ENCODE results near the gene LMBR1.
"Not testable (repeated sequence)": the region's sequence is repeated elsewhere in the genome, so short reads cannot be mapped to it uniquely, and the experiment has no call there.

Gene LMBR1

GRCh38 chr7:156858523-156858922, 34.5 kb downstream of the LMBR1 start:
- intact Hi-C loops (cut with DNase I; ENCODE audit: low total_unique reads): no loop called here
- Histone ChIP-seq H3K4me3 (no peak overlapping the region), H3K4me1 (no peaks in the 10 kb centered on the region), H3K9me3 (peaks cover 0 to 26% (median 6%) of the 10 kb centered on the region in 3 donors), H3K27ac (no peak overlapping the region), H3K36me3 (peaks cover 0 to 18% (median 17%) of the 10 kb centered on the region in 3 donors), H3K27me3 (no peaks in the 10 kb centered on the region)
- no peak for TF ChIP-seq CTCF (IDR thresholded peaks at IDR 0.05)
- DNase-seq: no peak

GRCh38 chr7:156857757-156858156, 35.2 kb downstream of the LMBR1 start:
- Histone ChIP-seq H3K27me3 (no peaks in the 10 kb centered on the region), H3K4me1 (no peaks in the 10 kb centered on the region), H3K27ac (no peak overlapping the region), H3K36me3 (peaks cover 0 to 18% (median 16%) of the 10 kb centered on the region in 3 donors), H3K9me3 (peaks cover 0 to 26% (median 6%) of the 10 kb centered on the region in 3 donors), H3K4me3 (no peak overlapping the region)
- no peak for DNase-seq
- no peak for TF ChIP-seq CTCF (IDR thresholded peaks at IDR 0.05)
- intact Hi-C loops (cut with DNase I; ENCODE audit: low total_unique reads): no loop called here

GRCh38 chr7:156854654-156855053, 38.3 kb downstream of the LMBR1 start:
- Histone ChIP-seq H3K9me3 (peaks cover 0 to 21% (median 6%) of the 10 kb centered on the region in 3 donors), H3K4me1 (no peaks in the 10 kb centered on the region), H3K27me3 (no peaks in the 10 kb centered on the region), H3K36me3 (no peaks in the 10 kb centered on the region), H3K4me3 (no peak overlapping the region), H3K27ac (no peak overlapping the region)
- no peak for DNase-seq
- TF ChIP-seq CTCF (IDR thresholded peaks at IDR 0.05): no peak
- intact Hi-C loops (cut with DNase I; ENCODE audit: low total_unique reads): no loop called here

GRCh38 chr7:156848979-156849378, 44.0 kb downstream of the LMBR1 start:
- no peaks in the 10 kb centered on the region for H3K27me3 ChIP-seq
- H3K9me3 ChIP-seq: peaks cover 0 to under 1% (median 0%) of the 10 kb centered on the region in 3 donors
- DNase-seq: no peak
- intact Hi-C loops (cut with DNase I; ENCODE audit: low total_unique reads): no loop called here
- no peak overlapping the region for H3K27ac ChIP-seq
- H3K4me1 ChIP-seq: no peaks in the 10 kb centered on the region
- no peak for TF ChIP-seq CTCF (IDR thresholded peaks at IDR 0.05)
- no peak overlapping the region for H3K4me3 ChIP-seq
- no peaks in the 10 kb centered on the region for H3K36me3 ChIP-seq

GRCh38 chr7:156845379-156846101, 47.4 kb downstream of the LMBR1 start:
- no peaks in the 10 kb centered on the region for H3K36me3 ChIP-seq
- intact Hi-C loops (cut with DNase I; ENCODE audit: low total_unique reads): no loop called here
- no peak overlapping the region for H3K4me3 ChIP-seq
- DNase-seq: no peak
- no peak for TF ChIP-seq CTCF (IDR thresholded peaks at IDR 0.05)
- H3K9me3 ChIP-seq: no peaks in the 10 kb centered on the region
- H3K4me1 ChIP-seq: no peaks in the 10 kb centered on the region
- H3K27ac ChIP-seq: no peak overlapping the region
- no peaks in the 10 kb centered on the region for H3K27me3 ChIP-seq

GRCh38 chr7:156843582-156843981, 49.4 kb downstream of the LMBR1 start:
- intact Hi-C loops (cut with DNase I; ENCODE audit: low total_unique reads); H3K27me3 ChIP-seq; H3K4me1 ChIP-seq; H3K36me3 ChIP-seq; H3K4me3 ChIP-seq; H3K9me3 ChIP-seq; DNase-seq; H3K27ac ChIP-seq: not testable (repeated sequence)
